Panc1 (cell line): ENCODE results near the gene TOM1L1. TPM values are rescaled to one million over a fixed set of nuclear protein-coding genes. Genes with fewer than 3 reads are reported as not detected.

Experiments used
- ATAC-seq: fragments of 200-7000 bp; cut with Tn5 transposase; 2 replicates; pipeline ENCODE4 v1.9.1; 2020; ENCODE audit warnings: mild to moderate bottlenecking, moderate library complexity
- BruUV-seq: library from RNA; stranded (reverse); fragments of 400-500 nt; replicated peaks from 2 replicates; lab custom pipeline; 2021; lab: Mats Ljungman, UMichigan
- CTCF ChIA-PET: fragments of 300-600 bp; sonication (Branson Sonifier 250); formaldehyde crosslinking; loops from one replicate; lab custom pipeline; 2022; ENCODE audit warnings: antibody characterized with exemption; lab: Charles Lee
- POLR2A ChIA-PET: fragments of 300-600 bp; sonication (Branson Sonifier 250); formaldehyde crosslinking; loops from one replicate; lab custom pipeline; 2022; ENCODE audit warnings: antibody characterized with exemption; lab: Charles Lee
- DNase-seq: peaks from one replicate; pipeline ENCODE4 v3.0.0-alpha.2; 2010; ENCODE audit warnings: low read depth, low spot score
- H3K27ac ChIP-seq: 2 replicates; pipeline ENCODE4 v1.5.1; 2011; ENCODE audit warnings: mild to moderate bottlenecking, low read length, inconsistent platforms
- H3K27me3 ChIP-seq: fragments of 200-500 bp; sonication (Bioruptor generic); 2 replicates; pipeline ENCODE4 v1.6.0; 2014; ENCODE audit warnings: low read length, inconsistent platforms; ENCODE audit not compliant: control insufficient read depth, insufficient read depth
- H3K36me3 ChIP-seq: fragments of 200-500 bp; sonication (Bioruptor generic); 2 replicates; pipeline ENCODE4 v1.5.1; 2014; ENCODE audit warnings: inconsistent platforms, mild to moderate bottlenecking, low read length, moderate library complexity; ENCODE audit not compliant: control insufficient read depth, insufficient read depth
- H3K4me1 ChIP-seq: 2 replicates; pipeline ENCODE4 v1.5.1; 2011; ENCODE audit warnings: inconsistent platforms, mild to moderate bottlenecking, low read length, moderate library complexity; ENCODE audit not compliant: control insufficient read depth, insufficient read depth
- H3K4me3 ChIP-seq, 2 experiments: 2 replicates each; pipeline ENCODE4 v1.5.1; 2011 to 2012; ENCODE audit warnings: low read depth in 2 of 2, low read length in 2 of 2, mild to moderate bottlenecking in 2 of 2, inconsistent platforms in 1 of 2, moderate library complexity in 1 of 2
- H3K9me3 ChIP-seq: fragments of 200-500 bp; sonication (Bioruptor generic); 2 replicates; pipeline ENCODE4 v1.5.1; 2014; ENCODE audit warnings: low read depth, mild to moderate bottlenecking, inconsistent platforms, low read length, moderate library complexity; ENCODE audit not compliant: control insufficient read depth, insufficient read depth
- POLR2AphosphoS5 ChIP-seq: IDR thresholded peaks from 2 replicates; pipeline ENCODE4 v1.6.1; 2012; ENCODE audit warnings: mild to moderate bottlenecking, low read depth, low read length, moderate library complexity
- SIN3A ChIP-seq: IDR thresholded peaks from 2 replicates; pipeline ENCODE4 v1.6.1; 2012; ENCODE audit warnings: low read depth, mild to moderate bottlenecking, low read length, moderate library complexity, borderline replicate concordance; ENCODE audit not compliant: insufficient read depth
- TCF7L2 ChIP-seq: IDR thresholded peaks from 2 replicates; pipeline ENCODE4 v1.6.1; 2011; ENCODE audit warnings: mild to moderate bottlenecking, low read depth, low read length, inconsistent platforms
- in situ Hi-C: cut with HindIII; loops from 2 replicates; pipeline ENCODE4 v1.10.0; 2016; ENCODE audit warnings: low sequenced_read_pairs, low pct_unique_long_range_greater_than_20kb
- intact Hi-C: fragments of 100-400 bp; cut with micrococcal nuclease; formaldehyde crosslinking; loops from one replicate; pipeline ENCODE4 v1.10.0; 2022; ENCODE audit not compliant: unreplicated experiment
- total RNA-seq: library from RNA; stranded (reverse); gene quantifications from one replicate; pipeline ENCODE4 v1.2.1, GENCODE V29; 2021; ENCODE audit not compliant: unreplicated experiment
- TF ChIP-seq, protein P1 (sequence below): fragments of 450-650 bp; IDR thresholded peaks from 2 replicates; pipeline ENCODE4 v1.5.1; 2017; ENCODE audit warnings: mild to moderate bottlenecking
- TF ChIP-seq, protein P2 (sequence below), 2 experiments: IDR thresholded peaks; 2 replicates each; pipeline ENCODE4 v1.6.1; 2011 to 2012; ENCODE audit warnings: low read depth in 2 of 2, control low read depth in 1 of 2, low read length in 1 of 2, mild to moderate bottlenecking in 1 of 2, moderate library complexity in 1 of 2; ENCODE audit not compliant: insufficient read depth in 1 of 2

The TOM1L1 gene
- total RNA-seq, 1 experiment from 2014 or later = 53.9 TPM

DNA sequence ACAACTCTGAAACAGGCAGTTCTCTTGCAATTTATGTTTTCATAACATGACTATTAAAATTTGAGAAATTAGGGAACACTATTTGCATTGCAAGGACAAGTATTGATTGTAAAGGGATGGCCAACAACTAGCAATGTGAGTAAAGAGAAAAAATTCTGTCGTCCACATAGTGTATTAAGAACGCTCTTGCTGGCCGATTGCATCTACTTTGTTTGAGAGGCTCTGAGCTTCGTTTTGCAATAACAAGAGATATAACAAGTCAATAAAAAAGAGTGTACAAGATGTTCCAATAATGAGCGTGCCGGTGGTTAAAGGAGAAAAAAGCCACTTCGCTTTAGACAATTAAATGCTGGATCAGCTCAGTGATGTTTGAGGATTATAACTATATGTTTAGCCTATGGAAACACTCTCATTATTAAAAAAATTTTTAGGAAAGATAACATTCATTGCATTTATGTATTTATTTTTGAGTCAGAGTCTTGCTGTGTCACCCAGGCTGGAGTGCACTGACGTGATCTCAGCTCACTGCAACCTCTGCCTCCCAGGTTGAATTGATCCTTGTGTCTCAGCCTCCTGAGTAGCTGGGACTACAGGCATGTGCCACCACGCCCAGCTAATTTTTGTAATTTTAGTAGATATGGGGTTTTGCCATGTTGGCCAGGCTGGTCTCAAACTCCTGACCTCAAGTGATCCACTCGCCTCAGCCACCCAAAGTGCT, 19.2 kb upstream of the TOM1L1 start:
- Histone ChIP-seq H3K27me3 (no peaks in the 10 kb centered on the region), H3K27ac (no peak overlapping the region), H3K9me3 (no peaks in the 10 kb centered on the region), H3K4me1 (no peaks in the 10 kb centered on the region), H3K36me3 (no peaks in the 10 kb centered on the region), H3K4me3 (no peak overlapping the region)
- DNase-seq (no peak), ATAC-seq (no peak)
- TF ChIP-seq, protein P1, sequence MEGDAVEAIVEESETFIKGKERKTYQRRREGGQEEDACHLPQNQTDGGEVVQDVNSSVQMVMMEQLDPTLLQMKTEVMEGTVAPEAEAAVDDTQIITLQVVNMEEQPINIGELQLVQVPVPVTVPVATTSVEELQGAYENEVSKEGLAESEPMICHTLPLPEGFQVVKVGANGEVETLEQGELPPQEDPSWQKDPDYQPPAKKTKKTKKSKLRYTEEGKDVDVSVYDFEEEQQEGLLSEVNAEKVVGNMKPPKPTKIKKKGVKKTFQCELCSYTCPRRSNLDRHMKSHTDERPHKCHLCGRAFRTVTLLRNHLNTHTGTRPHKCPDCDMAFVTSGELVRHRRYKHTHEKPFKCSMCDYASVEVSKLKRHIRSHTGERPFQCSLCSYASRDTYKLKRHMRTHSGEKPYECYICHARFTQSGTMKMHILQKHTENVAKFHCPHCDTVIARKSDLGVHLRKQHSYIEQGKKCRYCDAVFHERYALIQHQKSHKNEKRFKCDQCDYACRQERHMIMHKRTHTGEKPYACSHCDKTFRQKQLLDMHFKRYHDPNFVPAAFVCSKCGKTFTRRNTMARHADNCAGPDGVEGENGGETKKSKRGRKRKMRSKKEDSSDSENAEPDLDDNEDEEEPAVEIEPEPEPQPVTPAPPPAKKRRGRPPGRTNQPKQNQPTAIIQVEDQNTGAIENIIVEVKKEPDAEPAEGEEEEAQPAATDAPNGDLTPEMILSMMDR = no peak
- TF ChIP-seq TCF7L2 (no peak), POLR2AphosphoS5 (no peak), SIN3A (no peak)
- TF ChIP-seq, protein P2, sequence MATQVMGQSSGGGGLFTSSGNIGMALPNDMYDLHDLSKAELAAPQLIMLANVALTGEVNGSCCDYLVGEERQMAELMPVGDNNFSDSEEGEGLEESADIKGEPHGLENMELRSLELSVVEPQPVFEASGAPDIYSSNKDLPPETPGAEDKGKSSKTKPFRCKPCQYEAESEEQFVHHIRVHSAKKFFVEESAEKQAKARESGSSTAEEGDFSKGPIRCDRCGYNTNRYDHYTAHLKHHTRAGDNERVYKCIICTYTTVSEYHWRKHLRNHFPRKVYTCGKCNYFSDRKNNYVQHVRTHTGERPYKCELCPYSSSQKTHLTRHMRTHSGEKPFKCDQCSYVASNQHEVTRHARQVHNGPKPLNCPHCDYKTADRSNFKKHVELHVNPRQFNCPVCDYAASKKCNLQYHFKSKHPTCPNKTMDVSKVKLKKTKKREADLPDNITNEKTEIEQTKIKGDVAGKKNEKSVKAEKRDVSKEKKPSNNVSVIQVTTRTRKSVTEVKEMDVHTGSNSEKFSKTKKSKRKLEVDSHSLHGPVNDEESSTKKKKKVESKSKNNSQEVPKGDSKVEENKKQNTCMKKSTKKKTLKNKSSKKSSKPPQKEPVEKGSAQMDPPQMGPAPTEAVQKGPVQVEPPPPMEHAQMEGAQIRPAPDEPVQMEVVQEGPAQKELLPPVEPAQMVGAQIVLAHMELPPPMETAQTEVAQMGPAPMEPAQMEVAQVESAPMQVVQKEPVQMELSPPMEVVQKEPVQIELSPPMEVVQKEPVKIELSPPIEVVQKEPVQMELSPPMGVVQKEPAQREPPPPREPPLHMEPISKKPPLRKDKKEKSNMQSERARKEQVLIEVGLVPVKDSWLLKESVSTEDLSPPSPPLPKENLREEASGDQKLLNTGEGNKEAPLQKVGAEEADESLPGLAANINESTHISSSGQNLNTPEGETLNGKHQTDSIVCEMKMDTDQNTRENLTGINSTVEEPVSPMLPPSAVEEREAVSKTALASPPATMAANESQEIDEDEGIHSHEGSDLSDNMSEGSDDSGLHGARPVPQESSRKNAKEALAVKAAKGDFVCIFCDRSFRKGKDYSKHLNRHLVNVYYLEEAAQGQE (IDR thresholded peaks at IDR 0.05; ENCODE audit: insufficient read depth in 1 of 2, low read depth in 2 of 2, low read length in 1 of 2) = no peak
- no TSS peak for BruUV-seq
- CTCF ChIA-PET = no interaction called here
- POLR2A ChIA-PET = no interaction called here
- intact Hi-C loops = no loop called here
- in situ Hi-C loops = no loop called here

DNA sequence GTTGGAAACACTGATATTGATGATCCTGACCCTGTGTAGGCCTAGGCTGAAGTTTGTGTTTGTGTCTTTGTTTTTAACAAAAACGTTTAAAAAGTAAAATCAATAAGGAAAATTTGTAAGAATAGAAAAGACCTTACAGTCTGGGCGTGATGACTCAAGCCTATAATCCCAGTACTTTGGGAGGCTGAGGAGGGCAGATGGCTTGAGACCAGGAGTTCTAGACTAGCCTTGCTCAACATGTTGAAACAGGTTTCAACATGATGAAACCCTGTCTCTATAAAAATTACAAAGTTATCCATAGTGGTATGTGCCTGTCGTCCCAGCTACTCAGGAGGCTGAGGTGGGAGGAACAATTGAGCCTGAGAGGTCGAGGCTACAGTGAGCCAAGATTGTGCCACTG, 18.3 kb upstream of the TOM1L1 start:
- ATAC-seq (no peak), DNase-seq (no peak)
- Histone ChIP-seq H3K36me3 (no peaks in the 10 kb centered on the region), H3K9me3 (no peaks in the 10 kb centered on the region), H3K4me3 (no peak overlapping the region), H3K4me1 (no peaks in the 10 kb centered on the region), H3K27me3 (no peaks in the 10 kb centered on the region), H3K27ac (no peak overlapping the region)
- no TSS peak for BruUV-seq
- in situ Hi-C loops = no loop called here
- ChIA-PET CTCF (no interaction called here), POLR2A (no interaction called here)
- intact Hi-C loops = no loop called here
- TF ChIP-seq SIN3A (no peak), TCF7L2 (no peak), POLR2AphosphoS5 (no peak)
- TF ChIP-seq, protein P1 = no peak
- TF ChIP-seq, protein P2 (IDR thresholded peaks at IDR 0.05; ENCODE audit: insufficient read depth in 1 of 2, low read depth in 2 of 2, low read length in 1 of 2) = no peak
